ENCODE measurements around the gene PSPH.

PSPH gene

GRCh38 chr7:56009695-56010094 is 41.5 kb downstream of the PSPH start:
- no peak for TF ChIP-seq CTCF (conservative IDR thresholded peaks at IDR 0.05; ENCODE audit: low read depth, low read length)
- no peak for DNase-seq (ENCODE audit: low read depth)
- no peak overlapping the region for H3K4me3 ChIP-seq (ENCODE audit: low read depth, low read length)

GRCh38 chr7:56007891-56008290 is 43.4 kb downstream of the PSPH start:
- no peak overlapping the region for H3K4me3 ChIP-seq (ENCODE audit: low read depth, low read length)
- no peak for TF ChIP-seq CTCF (conservative IDR thresholded peaks at IDR 0.05; ENCODE audit: low read depth, low read length)

DNA sequence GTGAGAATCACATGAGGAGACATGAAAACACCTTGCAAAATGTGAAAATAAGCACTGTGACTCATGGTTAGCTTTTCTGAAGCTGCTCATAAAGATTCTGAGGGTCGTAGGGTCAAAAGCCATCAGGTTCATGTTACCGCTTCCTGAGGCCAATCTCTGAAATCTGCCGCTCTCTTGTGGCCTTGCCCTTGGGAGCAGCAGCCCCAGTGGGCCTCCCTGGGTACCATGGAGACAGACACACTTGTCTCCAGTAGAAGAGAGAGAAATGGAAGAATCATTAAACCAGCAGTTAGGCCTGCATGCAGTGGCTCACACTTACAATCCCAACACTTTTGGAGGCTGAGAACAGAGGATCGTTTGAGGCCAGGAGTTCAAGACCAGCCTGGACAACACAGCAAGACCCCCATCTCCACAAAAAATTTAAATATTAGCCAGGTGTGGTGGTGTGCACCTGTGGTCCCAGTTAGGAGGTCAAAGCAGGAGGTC is 44.0 kb downstream of the PSPH start:
- no peak overlapping the region for H3K4me3 ChIP-seq (ENCODE audit: low read depth, low read length)
- peak; percentile 25 for DNase-seq (ENCODE audit: low read depth)
- TF ChIP-seq CTCF (conservative IDR thresholded peaks at IDR 0.05; ENCODE audit: low read depth, low read length) = no peak

More at GRCh38 chr7:56007891-56008290, 43.4 kb downstream of the PSPH start:
- DNase-seq (ENCODE audit: low read depth) = no peak

DNA sequence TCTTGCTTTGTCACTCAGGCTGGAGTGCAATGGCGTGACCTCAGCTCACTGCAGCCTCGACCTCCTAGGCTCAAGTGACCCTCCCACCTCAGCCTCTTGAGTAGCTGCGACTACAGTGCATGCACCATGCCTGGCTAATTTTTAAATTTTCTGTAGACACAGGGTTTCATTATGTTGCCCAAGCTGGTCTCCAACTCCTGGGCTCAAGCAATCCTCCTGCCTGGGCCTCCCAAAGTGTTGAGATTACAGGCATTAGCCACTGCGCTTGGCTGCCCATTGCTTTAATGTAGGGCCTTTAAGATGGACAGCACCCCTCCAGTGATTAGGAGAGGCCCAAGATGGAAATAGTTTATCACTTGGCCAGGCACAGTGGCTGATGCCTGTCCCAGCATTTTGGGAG is 47.5 kb downstream of the PSPH start:
- no peak for TF ChIP-seq CTCF (conservative IDR thresholded peaks at IDR 0.05; ENCODE audit: low read depth, low read length)

GRCh38 chr7:55996856-55997500 is 54.3 kb downstream of the PSPH start:
- no peak for TF ChIP-seq CTCF (conservative IDR thresholded peaks at IDR 0.05; ENCODE audit: low read depth, low read length)
- no peak for DNase-seq (ENCODE audit: low read depth)
- H3K4me3 ChIP-seq (ENCODE audit: low read depth, low read length) = no peak overlapping the region

More for the DNA sequence above, 47.5 kb downstream of the PSPH start:
- no peak overlapping the region for H3K4me3 ChIP-seq (ENCODE audit: low read depth, low read length)
- DNase-seq (ENCODE audit: low read depth) = no peak

DNA sequence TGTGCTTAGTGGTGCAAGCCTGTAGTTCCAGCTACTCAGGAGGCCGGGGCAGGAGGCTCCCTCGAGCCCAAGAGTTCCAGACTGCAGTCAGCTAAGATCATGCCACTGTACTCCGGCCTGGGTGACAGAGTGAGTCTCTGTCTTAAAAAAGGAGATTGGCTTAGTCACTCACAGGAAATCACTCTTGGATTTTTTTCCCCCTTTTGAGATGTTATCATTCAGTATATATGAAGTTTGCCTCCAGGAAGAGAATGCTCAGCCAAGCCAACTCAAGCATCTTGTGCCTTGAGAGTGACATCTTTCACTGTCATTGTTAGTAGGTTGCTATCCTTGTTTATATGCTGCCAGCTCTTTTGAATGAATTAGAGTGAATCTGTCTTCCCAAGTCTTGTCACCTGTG is 58.9 kb downstream of the PSPH start:
- no peak for DNase-seq (ENCODE audit: low read depth)
- no peak for TF ChIP-seq CTCF (conservative IDR thresholded peaks at IDR 0.05; ENCODE audit: low read depth, low read length)
- H3K4me3 ChIP-seq (ENCODE audit: low read depth, low read length) = no peak overlapping the region

DNA sequence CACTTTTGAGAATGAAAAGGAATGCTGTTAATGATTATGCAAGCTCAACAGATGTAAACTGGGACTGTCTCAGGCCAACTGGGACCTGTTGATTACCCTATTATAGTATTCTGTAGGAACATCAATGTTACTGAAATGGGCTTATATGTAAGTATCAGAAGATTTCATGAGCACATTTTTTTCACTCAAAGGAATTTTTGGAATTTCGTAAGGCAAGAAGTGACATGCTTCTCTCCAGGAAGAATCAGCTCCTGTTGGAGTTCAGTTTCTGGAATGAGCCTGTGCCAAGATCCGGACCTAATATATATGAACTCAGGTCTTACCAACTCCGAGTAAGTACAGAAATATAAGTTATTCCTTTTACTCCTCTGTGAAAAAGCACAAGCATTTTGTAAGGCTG is 67.7 kb downstream of the PSPH start:
- H3K4me3 ChIP-seq (ENCODE audit: low read depth, low read length) = no peak overlapping the region
- no peak for DNase-seq (ENCODE audit: low read depth)
- no peak for TF ChIP-seq CTCF (conservative IDR thresholded peaks at IDR 0.05; ENCODE audit: low read depth, low read length)

Measured in choroid plexus epithelial cell (primary cell).